A549 (cell line): ENCODE results near the gene CEP128. TPM values are rescaled to one million over a fixed set of nuclear protein-coding genes. Genes with fewer than 3 reads are reported as not detected.

Source experiments
- ATAC-seq, 2 experiments: fragments of 200-7000 bp in 1 of 2; fragments of >200 bp in 1 of 2; cut with Nextera tagmentation in 1 of 2; cut with Tn5 transposase in 1 of 2; 3 replicates each; pipeline versions ENCODE4 v1.8.0 to v1.9.1; 2018 to 2020; ENCODE audit warnings: mild to moderate bottlenecking in 1 of 2, moderate library complexity in 1 of 2
- CTCF ChIA-PET: fragments of 300-600 bp; sonication (Branson Sonifier 250); formaldehyde crosslinking; extraction: SDS; loops from one replicate; lab custom pipeline; 2021; ENCODE audit warnings: antibody characterized with exemption, inconsistent platforms; lab: Yijun Ruan, JAX
- POLR2A ChIA-PET: fragments of 350-600 bp; formaldehyde crosslinking; extraction: SDS; loops from one replicate; lab custom pipeline; 2021; ENCODE audit warnings: antibody characterized with exemption, inconsistent platforms; lab: Yijun Ruan, JAX
- DNase-seq, 2 experiments: peaks; one replicate each; pipeline versions ENCODE4 v3.0.0 to v3.0.0-alpha.2; 2011 to 2016; ENCODE audit warnings: low read depth in 1 of 2, low spot score in 1 of 2
- FAIRE-seq: peaks from 2 replicates; lab custom pipeline; 2011; peaks lifted over from hg19 to GRCh38; lab: Jason Lieb, UNC
- H3K27ac ChIP-seq, 2 experiments: fragments of >200 bp; sonication (Bioruptor Twin); formaldehyde crosslinking; 3 replicates each; pipeline ENCODE4 v1.5.1; 2016 to 2017
- H3K4me1 ChIP-seq: fragments of >200 bp; sonication (Bioruptor Twin); formaldehyde crosslinking; 3 replicates; pipeline ENCODE4 v1.6.1; 2016
- H3K4me2 ChIP-seq: fragments of >200 bp; sonication (Bioruptor Twin); formaldehyde crosslinking; 3 replicates; pipeline ENCODE4 v1.6.1; 2016
- H3K4me3 ChIP-seq: fragments of >200 bp; sonication (Bioruptor Twin); formaldehyde crosslinking; 3 replicates; pipeline ENCODE4 v1.5.1; 2016
- H3K9me3 ChIP-seq: fragments of >200 bp; sonication (Bioruptor Twin); formaldehyde crosslinking; 3 replicates; pipeline ENCODE4 v1.6.1; 2016
- ATOH8 ChIP-seq: fragments of 250-450 bp; sonication (Bioruptor Pico); IDR thresholded peaks from 2 replicates; pipeline ENCODE4 v1.5.0; 2020; ENCODE audit warnings: low read depth, mild to moderate bottlenecking, moderate library complexity
- BHLHE40 ChIP-seq: IDR thresholded peaks from 2 replicates; pipeline ENCODE4 v1.6.1; 2012; ENCODE audit warnings: low read depth, low read length, inconsistent platforms
- CBX2 ChIP-seq: fragments of 200-600 bp; sonication (generic); IDR thresholded peaks from 2 replicates; pipeline ENCODE4 v1.6.1; 2016; ENCODE audit warnings: low read depth, mild to moderate bottlenecking, borderline replicate concordance
- E2F6 ChIP-seq: IDR thresholded peaks from 2 replicates; pipeline ENCODE4 v1.6.1; 2012; ENCODE audit warnings: low read depth, borderline replicate concordance
- EHF ChIP-seq: fragments of 250-450 bp; sonication (Bioruptor Pico); IDR thresholded peaks from 2 replicates; pipeline ENCODE4 v1.5.0; 2020; ENCODE audit warnings: mild to moderate bottlenecking
- ESRRA ChIP-seq: fragments of 150-350 bp; IDR thresholded peaks from 2 replicates; pipeline ENCODE4 v1.6.1; 2014; ENCODE audit warnings: mild to moderate bottlenecking, low read length, borderline replicate concordance
- GATA3 ChIP-seq: IDR thresholded peaks from 2 replicates; pipeline ENCODE4 v1.6.1; 2012; ENCODE audit warnings: borderline replicate concordance
- HDAC2 ChIP-seq: fragments of 200-600 bp; sonication (generic); IDR thresholded peaks from 2 replicates; pipeline ENCODE4 v1.6.1; 2016
- HOXA7 ChIP-seq: fragments of 250-450 bp; sonication (Bioruptor Pico); IDR thresholded peaks from 2 replicates; pipeline ENCODE4 v1.5.0; 2020; ENCODE audit warnings: mild to moderate bottlenecking, moderate library complexity
- KDM1A ChIP-seq: fragments of 200-600 bp; sonication (generic); IDR thresholded peaks from 2 replicates; pipeline ENCODE4 v1.6.1; 2016; ENCODE audit warnings: low read depth, mild to moderate bottlenecking
- KDM5A ChIP-seq: fragments of 200-600 bp; sonication (generic); IDR thresholded peaks from 2 replicates; pipeline ENCODE4 v1.6.1; 2016; ENCODE audit warnings: antibody characterized with exemption, mild to moderate bottlenecking
- MAZ ChIP-seq: fragments of 150-350 bp; IDR thresholded peaks from 2 replicates; pipeline ENCODE4 v1.6.1; 2014; ENCODE audit warnings: antibody characterized with exemption, low read depth, low read length, borderline replicate concordance
- MYC ChIP-seq: IDR thresholded peaks from 2 replicates; pipeline ENCODE4 v1.6.1; 2012; ENCODE audit warnings: mild to moderate bottlenecking, inconsistent platforms, low read length, improper control_type of control experiment, borderline replicate concordance
- NR3C1 ChIP-seq: fragments of >200 bp; sonication (Bioruptor Twin); formaldehyde crosslinking; IDR thresholded peaks from 3 replicates; pipeline ENCODE4 v1.6.1; 2017
- PHF8 ChIP-seq: fragments of 200-600 bp; sonication (generic); IDR thresholded peaks from 2 replicates; pipeline ENCODE4 v1.6.1; 2016; ENCODE audit warnings: low read depth, mild to moderate bottlenecking, antibody characterized with exemption, moderate library complexity, borderline replicate concordance
- POLR2A ChIP-seq: IDR thresholded peaks from 2 replicates; pipeline ENCODE4 v1.6.1; 2012; ENCODE audit warnings: mild to moderate bottlenecking, low read length
- POLR2AphosphoS2 ChIP-seq: conservative IDR thresholded peaks from 2 replicates; pipeline ENCODE4 v1.6.1; 2012; ENCODE audit warnings: low read length, improper control_type of control experiment, inconsistent platforms
- RARB ChIP-seq: fragments of 250-450 bp; sonication (Bioruptor Pico); IDR thresholded peaks from 2 replicates; pipeline ENCODE4 v1.8.0; 2021; ENCODE audit warnings: mild to moderate bottlenecking, moderate library complexity
- RCOR1 ChIP-seq: fragments of 150-350 bp; IDR thresholded peaks from 2 replicates; pipeline ENCODE4 v1.6.1; 2014; ENCODE audit warnings: antibody characterized with exemption, low read length, low read depth
- RFX5 ChIP-seq: fragments of 450-650 bp; IDR thresholded peaks from 2 replicates; pipeline ENCODE4 v1.7.1; 2014; ENCODE audit warnings: antibody characterized with exemption, mild to moderate bottlenecking, moderate library complexity
- SREBF2 ChIP-seq: fragments of 450-650 bp; IDR thresholded peaks from 2 replicates; pipeline ENCODE4 v1.6.1; 2014; ENCODE audit warnings: mild to moderate bottlenecking, moderate library complexity
- TFCP2L1 ChIP-seq: fragments of 250-450 bp; sonication (Bioruptor Pico); IDR thresholded peaks from 2 replicates; pipeline ENCODE4 v1.5.0; 2021; ENCODE audit warnings: mild to moderate bottlenecking
- ZC3H11A ChIP-seq: fragments of 450-650 bp; IDR thresholded peaks from 2 replicates; pipeline ENCODE4 v1.6.1; 2014; ENCODE audit warnings: antibody characterized with exemption, mild to moderate bottlenecking
- ZSCAN20 ChIP-seq: fragments of 250-450 bp; sonication (Bioruptor Pico); IDR thresholded peaks from 2 replicates; pipeline ENCODE4 v1.8.0; 2022; ENCODE audit warnings: mild to moderate bottlenecking, moderate library complexity
- WGBS: methylation state at CpG from one replicate; pipeline ENCODE4 v1.1.6; 2017; ENCODE audit errors: missing lambda C conversion rate; 5-methylcytosine and 5-hydroxymethylcytosine counted together
- polyA plus RNA-seq, 4 experiments: library from polyadenylated mRNA; depleted of rRNA in 3 of 4; stranded (reverse); fragments of >200 nt; fragmentation: RNase III in 1 of 4; extraction: RNeasy Plus Mini Kit Qiagen cat#74134 plus additional on column Dnase treatment in 1 of 4; gene quantifications; 2 replicates in 3 of 4; 3 replicates in 1 of 4; pipeline ENCODE4 v1.2.3, GENCODE V29; 2011 to 2017
- TF ChIP-seq, protein P1 (sequence below): fragments of >200 bp; sonication (Bioruptor Twin); formaldehyde crosslinking; IDR thresholded peaks from 3 replicates; pipeline ENCODE4 v1.6.1; 2016
- TF ChIP-seq, protein P2 (sequence below): IDR thresholded peaks from 2 replicates; pipeline ENCODE4 v1.6.1; 2012

Gene CEP128
- polyA plus RNA-seq, 2 of the 4 experiments (the other 2 are of a cell fraction) = 5.8 to 7.0 TPM

GRCh38 chr14:80483331-80483730 is 458.2 kb downstream of the CEP128 start:
- H3K9me3 ChIP-seq = no peaks in the 10 kb centered on the region
- DNase-seq (no peak), FAIRE-seq (no peak), ATAC-seq (no peak)
- H3K4me1 ChIP-seq = no peaks in the 10 kb centered on the region
- 98% methylated on average over 2 of the region's 2 CpGs for WGBS
- no peak overlapping the region for H3K4me3 ChIP-seq
- ChIA-PET POLR2A (no interaction called here), CTCF (interaction anchor here (1.1 kb wide), 1 partner anchor 427 kb away, joined by 3 read pairs; no protein-coding TSS in a partner anchor)
- no peak for TF ChIP-seq E2F6
- TF ChIP-seq SREBF2 = no peak
- no peak for TF ChIP-seq RFX5
- no peak for TF ChIP-seq RCOR1
- no peak for TF ChIP-seq POLR2A
- no peak for TF ChIP-seq POLR2AphosphoS2
- no peak for TF ChIP-seq GATA3
- TF ChIP-seq ATOH8 = no peak
- no peak for TF ChIP-seq BHLHE40
- TF ChIP-seq, protein P1, sequence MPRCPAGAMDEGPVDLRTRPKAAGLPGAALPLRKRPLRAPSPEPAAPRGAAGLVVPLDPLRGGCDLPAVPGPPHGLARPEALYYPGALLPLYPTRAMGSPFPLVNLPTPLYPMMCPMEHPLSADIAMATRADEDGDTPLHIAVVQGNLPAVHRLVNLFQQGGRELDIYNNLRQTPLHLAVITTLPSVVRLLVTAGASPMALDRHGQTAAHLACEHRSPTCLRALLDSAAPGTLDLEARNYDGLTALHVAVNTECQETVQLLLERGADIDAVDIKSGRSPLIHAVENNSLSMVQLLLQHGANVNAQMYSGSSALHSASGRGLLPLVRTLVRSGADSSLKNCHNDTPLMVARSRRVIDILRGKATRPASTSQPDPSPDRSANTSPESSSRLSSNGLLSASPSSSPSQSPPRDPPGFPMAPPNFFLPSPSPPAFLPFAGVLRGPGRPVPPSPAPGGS = no peak
- no peak for TF ChIP-seq RARB (CRISPR knock-in tag)
- TF ChIP-seq EHF (CRISPR knock-in tag) = no peak
- H3K4me2 ChIP-seq = no peak overlapping the region
- H3K27ac ChIP-seq = no peak overlapping the region

- ATAC-seq (no peak), DNase-seq (no peak), FAIRE-seq (no peak)
- H3K4me1 ChIP-seq = no peaks in the 10 kb centered on the region
- H3K4me3 ChIP-seq = no peak overlapping the region
- TF ChIP-seq ZSCAN20 (CRISPR knock-in tag) (no peak), BHLHE40 (no peak), ZC3H11A (no peak)
- ChIA-PET CTCF (interaction anchor here (0.6 kb wide), 1 partner anchor 17 kb away, joined by 6 read pairs; no protein-coding TSS in a partner anchor), POLR2A (no interaction called here)
- peaks cover under 1% of the 10 kb centered on the region; the same call in 1 of the 3 replicates for H3K9me3 ChIP-seq
- no peak overlapping the region for H3K27ac ChIP-seq
- 82% methylated on average over 6 of the region's 6 CpGs for WGBS
- H3K4me2 ChIP-seq = no peak overlapping the region
Measured at GRCh38 chr14:80477388-80478160, 464.0 kb downstream of the CEP128 start.

DNA sequence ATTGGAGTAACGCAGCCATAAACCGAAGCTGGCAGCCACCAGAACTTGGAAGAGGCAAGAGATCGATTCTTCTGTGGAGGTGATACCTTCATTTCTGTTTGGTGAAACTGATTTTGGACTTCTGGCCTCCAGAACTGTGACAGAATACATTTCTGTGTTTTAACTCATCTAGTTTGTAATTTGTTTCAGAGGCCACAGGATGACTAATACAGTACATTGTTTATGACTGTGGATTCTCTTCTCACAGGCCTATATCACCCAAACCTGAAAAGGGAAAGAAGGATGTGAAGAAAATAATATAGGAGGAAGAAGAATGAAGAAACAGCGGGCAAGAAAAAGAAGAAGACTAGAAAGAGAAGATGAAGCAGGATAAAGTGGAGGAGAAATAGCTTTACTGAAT is 466.5 kb downstream of the CEP128 start:
- 84% methylated on average over 4 of the region's 4 CpGs for WGBS
- H3K4me2 ChIP-seq = no peak overlapping the region

More for the DNA sequence above, 466.5 kb downstream of the CEP128 start:
- Histone ChIP-seq H3K4me3 (no peak overlapping the region), H3K4me1 (no peaks in the 10 kb centered on the region), H3K27ac (no peak overlapping the region), H3K9me3 (peaks cover 7% of the 10 kb centered on the region; the same call in 1 of the 3 replicates)
- CTCF ChIA-PET = interaction anchor here (0.6 kb wide), 1 partner anchor 362 kb away, joined by 3 read pairs; no protein-coding TSS in a partner anchor
- POLR2A ChIA-PET = no interaction called here
- ATAC-seq (no peak), FAIRE-seq (no peak), DNase-seq (no peak)
- TF ChIP-seq, protein P1 = no peak
- no peak for TF ChIP-seq E2F6
- no peak for TF ChIP-seq HDAC2
- TF ChIP-seq, protein P2, sequence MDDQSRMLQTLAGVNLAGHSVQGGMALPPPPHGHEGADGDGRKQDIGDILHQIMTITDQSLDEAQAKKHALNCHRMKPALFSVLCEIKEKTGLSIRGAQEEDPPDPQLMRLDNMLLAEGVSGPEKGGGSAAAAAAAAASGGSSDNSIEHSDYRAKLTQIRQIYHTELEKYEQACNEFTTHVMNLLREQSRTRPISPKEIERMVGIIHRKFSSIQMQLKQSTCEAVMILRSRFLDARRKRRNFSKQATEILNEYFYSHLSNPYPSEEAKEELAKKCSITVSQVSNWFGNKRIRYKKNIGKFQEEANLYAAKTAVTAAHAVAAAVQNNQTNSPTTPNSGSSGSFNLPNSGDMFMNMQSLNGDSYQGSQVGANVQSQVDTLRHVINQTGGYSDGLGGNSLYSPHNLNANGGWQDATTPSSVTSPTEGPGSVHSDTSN = no peak
- TF ChIP-seq RARB (CRISPR knock-in tag) = no peak
- no peak for TF ChIP-seq CBX2
- no peak for TF ChIP-seq POLR2A
- TF ChIP-seq NR3C1 = no peak
- no peak for TF ChIP-seq KDM5A
- TF ChIP-seq MAZ = no peak
- TF ChIP-seq TFCP2L1 (CRISPR knock-in tag) = no peak
- no peak for TF ChIP-seq RCOR1
- TF ChIP-seq KDM1A = no peak
- no peak for TF ChIP-seq PHF8
- no peak for TF ChIP-seq ESRRA
- no peak for TF ChIP-seq ZC3H11A
- TF ChIP-seq MYC = no peak
- no peak for TF ChIP-seq HOXA7 (CRISPR knock-in tag)
- TF ChIP-seq, all 56 proteins: peak for 0
